HG03045 (cell line): ENCODE results near the gene FER1L5.

Source experiments
- ATAC-seq: cut with Tn5 transposase; IDR thresholded peaks from one replicate; pipeline ENCODE4 v1.9.1; 2021; ENCODE audit warnings: mild to moderate bottlenecking, moderate library complexity; ENCODE audit not compliant: unreplicated experiment

The FER1L5 gene

DNA sequence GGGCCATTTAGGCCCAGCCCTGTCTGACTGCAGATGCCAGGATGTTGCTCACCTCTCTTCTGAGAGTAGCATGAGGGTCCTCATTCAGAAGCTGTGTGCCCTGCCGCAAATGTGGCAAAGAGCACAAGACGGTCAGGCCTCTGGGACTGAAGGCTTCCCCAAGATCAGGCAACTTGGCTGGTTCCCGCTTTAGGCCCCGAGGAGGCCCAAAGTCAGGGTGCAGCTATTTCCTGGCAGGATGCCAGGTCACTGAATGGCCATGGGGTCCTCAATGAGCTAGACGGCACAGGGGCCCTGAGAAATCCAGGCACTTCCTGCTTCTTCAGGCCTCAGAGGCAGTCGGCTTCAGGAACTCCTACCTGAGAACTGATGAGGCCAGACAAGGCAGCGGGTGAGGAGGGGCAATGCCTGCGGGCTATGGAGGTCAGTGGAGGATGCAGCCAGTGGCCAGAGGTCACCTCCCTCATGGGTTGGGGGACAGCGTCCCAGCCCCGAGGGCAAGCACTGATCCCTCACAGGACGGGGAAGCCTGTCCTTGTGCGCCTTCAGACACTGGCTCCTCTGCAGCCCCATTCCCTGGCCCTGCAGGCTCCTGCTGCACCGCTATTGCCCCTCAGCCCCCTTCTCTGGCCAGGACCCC, 52.4 kb downstream of the FER1L5 start:
- no peak for ATAC-seq

DNA sequence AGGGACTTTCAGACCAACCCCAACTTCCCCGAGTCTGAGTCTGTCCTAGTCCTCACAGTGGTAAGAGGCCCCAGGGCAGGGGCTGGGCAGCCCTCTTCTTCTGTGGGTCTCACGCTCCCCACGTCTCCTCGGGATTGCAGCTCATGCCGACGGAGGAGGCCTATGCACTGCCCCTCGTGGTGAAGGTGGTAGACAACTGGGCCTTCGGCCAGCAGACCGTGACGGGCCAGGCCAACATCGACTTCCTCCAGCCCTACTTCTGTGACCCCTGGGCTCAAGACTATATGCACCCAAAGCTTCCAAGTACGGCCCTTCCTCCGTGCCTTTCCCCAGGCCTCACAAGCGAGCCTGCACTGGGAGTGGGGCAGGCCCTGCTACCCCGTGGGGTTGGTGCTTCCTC, 53.0 kb downstream of the FER1L5 start:
- ATAC-seq = no peak

DNA sequence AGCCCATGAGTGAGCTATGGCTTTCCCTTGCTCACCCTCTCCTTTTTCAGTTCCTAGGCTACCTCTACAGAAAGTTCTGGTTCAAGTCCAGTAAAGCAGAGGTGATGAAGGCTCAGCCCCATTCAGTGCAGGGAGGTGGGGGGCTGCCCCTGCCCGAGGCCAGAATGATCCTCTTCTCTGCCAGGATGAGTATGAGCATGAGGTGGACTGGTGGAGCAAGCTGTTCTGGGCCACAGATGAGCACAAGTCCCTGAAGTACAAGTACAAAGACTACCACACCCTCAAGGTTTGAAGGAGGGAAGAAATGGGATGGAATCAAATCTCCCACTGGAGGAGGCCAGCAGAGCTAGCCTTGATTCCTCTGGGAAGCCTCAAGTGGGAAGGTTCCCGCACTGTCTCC, 54.9 kb downstream of the FER1L5 start:
- ATAC-seq = no peak

DNA sequence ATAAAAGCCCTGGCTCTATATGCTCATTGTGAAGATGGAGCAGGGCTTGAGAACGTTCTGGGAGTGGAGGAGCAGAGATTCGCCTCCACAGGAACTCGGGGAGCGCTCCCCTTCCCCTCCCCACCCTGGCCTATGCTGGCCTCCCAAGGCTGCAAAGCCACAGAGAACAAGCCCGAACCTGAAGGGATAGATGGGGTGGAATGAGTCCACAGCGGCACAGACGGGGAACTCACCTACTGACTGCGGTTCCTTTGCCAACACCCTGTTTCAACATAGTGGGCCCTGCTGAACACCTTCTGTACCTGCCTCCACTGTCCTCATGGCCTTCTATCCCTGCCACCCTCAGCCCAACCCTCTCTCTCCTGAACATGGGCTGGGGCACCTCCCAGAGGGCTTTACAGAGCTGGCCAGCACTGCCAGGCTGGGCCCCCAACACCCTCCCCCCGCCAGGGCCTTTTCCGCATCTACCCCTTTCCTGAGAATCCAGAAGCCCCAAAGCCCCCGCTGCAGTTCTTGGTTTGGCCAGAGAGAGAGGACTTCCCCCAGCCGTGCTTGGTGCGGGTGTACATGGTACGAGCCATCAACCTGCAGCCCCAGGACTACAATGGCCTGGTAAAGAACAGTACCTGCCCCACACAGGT, 55.8 kb downstream of the FER1L5 start:
- no peak for ATAC-seq

DNA sequence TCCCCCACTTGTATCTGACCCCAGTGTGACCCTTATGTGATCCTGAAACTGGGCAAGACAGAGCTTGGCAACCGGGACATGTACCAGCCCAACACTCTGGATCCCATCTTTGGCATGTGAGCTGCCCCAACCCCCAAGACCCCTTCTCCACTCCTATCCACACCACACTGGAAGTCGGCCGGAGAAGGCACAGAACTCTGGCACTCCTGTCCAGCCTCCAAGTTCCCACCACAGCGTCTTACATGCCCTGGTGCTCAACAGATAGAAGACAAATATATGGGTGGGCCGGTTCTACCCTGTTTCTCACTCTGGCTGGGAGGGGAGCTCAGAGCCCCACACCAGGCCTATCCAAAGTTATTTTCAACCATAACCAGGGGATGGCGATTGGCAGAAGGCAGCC, 56.5 kb downstream of the FER1L5 start:
- no peak for ATAC-seq

DNA sequence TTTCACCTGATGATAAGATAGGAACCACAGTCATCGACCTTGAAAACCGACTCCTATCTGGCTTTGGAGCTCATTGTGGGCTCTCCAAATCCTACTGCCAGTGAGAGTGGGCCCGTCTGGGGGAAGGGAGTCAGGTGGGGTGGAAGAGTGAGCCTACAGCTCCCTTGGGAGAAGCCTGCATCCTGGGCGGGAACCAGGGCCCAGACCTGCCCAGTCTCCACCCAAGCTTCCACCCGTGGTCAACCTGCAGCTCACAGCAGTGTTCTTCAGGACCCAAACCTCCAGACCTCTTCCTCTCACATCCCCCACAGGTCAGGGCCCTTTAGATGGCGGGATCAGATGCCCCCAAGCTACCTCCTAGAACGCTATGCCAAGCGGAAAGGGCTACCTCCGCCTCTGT, 57.1 kb downstream of the FER1L5 start:
- ATAC-seq = no peak

DNA sequence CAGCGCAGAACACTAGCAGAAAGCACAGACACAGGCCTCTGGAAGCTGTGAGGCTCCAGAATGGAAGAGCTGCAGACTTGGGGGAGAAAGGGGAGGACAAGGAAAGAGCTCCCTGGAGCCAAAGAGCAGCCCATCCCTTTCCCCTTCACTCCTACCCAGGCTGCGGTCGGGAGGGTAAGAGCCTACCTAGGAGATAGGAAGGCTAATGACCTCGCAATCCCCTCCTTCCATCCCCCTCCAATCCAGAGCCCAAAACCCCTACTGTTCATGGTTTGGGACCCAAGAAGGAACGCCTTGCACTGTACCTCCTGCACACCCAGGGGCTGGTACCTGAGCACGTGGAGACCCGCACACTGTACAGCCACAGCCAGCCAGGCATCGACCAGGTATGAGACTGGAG, 57.5 kb downstream of the FER1L5 start:
- ATAC-seq = no peak

DNA sequence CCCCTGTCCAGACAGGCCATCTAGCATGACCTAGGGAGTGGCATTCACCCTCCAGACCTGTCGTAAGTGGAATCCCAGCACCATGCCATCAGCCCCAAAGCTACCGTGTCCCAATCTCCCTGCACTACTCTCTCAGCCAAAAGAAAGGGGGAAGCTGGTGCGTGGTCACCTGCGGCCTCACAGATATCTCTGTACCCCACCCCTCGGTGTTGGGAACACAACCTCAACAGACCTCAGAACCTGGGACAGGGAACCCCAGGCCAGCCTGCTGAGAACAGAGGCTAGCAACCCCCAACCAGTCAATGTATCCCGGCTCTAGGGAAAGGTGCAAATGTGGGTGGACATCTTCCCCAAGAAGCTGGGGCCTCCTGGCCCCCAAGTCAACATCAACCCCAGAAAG, 59.1 kb downstream of the FER1L5 start:
- no peak for ATAC-seq

DNA sequence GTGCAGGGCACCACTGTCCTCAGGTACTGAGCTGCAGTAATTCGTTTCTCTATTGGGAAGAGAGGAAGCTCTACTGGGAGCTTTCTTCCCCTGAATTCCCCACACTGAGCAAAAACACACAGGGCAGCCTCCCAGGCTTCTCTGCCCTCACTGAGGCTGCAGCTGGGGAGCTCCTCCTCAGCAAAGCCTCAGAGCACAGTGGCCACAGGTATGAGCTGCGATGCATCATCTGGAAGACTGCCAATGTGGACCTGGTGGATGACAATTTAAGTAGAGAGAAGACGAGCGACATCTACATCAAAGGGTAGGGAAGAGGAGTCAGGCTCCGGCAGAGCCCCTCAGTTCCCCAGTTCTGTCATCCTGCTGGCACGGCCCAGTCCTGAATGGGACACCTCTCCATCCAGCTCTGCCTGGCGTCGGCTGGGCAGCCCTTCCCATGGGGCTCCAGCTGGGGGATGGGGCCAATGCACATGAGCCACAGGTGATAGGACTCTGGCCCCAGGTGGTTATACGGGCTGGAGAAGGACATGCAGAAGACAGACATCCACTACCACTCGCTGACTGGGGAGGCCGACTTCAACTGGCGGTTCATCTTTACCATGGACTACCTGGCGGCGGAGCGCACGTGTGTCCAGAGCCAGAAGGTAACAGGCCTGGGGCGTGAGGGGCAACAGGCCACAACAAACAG, 59.7 kb downstream of the FER1L5 start:
- ATAC-seq = no peak

DNA sequence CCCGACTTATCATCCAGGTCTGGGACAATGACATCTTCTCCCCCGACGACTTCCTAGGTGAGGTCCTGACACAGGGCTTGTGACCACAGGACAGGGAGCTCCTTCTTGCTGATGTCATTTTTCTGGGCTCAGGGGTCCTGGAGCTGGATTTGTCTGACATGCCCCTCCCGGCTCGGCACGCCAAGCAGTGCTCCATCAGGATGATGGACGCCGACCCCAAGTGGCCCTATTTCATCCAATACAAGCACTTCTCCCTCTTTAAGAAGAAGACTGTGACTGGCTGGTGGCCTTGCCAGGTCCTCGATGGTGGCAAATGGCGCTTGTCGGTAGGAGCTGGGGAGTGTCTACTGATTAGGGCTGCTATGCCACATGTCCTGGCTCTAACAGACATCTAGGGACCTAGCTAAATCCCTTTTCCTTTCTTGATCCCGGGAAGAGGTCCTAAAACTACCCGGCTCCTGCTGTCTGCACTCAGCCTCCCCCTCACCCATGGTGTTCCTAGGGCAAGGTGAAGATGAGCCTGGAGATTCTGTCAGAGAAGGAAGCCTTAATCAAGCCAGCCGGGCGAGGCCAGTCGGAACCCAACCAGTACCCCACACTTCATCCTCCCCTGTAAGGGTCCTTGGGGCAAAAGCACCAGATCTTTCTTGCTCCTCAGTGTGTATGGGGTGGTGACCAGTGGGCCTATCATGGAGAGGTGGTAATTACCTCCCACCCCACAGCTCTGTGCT, 60.6 kb downstream of the FER1L5 start:
- no peak for ATAC-seq

DNA sequence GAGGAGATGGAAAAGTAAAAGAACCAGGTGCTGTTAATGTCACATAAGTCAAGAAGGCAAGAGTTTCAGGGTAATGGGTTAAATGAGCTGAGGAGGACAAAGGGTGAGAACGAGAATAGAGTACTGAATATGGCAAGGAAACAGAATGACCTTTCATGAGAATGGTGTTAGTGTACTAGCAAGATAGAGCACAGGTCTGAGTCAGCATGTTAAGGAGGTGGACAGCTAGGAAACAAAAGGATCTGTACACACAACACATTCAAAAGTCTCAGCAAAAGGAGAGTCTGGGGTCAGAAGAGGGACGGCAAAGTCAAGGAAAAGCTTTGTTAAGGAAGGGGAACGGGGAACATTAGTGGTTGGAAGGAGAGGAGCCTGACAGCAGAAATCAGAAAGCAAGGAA, 68.4 kb downstream of the FER1L5 start:
- ATAC-seq = no peak

DNA sequence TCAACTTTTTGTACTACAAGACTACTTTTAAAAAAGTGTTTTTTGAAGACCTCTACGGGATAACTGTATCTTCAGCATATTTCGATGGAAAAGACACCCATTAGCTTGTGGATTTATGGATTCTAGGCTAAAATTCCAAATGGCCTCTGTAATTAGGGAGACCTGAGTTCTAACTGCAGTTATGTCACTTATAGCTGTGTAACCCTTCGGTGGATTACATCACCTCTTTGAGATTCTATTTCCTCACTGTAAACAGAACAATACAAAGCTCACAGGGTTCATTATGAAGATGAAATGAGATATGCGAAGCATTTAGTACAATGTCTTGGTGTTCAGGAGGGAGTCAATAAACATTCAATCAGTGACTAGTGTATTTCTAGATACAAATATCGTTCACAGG, 73.1 kb downstream of the FER1L5 start:
- ATAC-seq = no peak

DNA sequence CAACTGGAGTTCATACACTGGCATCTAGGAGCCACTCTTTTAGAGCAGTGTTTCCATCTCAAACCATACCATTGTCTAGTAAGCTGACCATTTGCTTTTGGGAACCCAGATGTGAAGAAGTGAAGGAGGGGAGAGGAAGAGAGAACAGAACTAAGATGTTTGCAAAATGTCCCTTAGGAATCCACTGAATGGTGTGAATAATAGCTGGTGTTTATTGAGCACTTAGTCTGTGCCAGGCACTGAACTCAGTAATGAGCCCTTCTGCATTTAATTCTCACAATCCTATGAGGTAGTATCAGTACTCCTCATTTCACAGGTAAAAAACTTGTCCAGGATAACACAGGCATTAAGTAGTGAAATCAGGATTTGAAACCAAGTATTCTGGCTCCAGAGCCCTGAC, 73.8 kb downstream of the FER1L5 start:
- ATAC-seq = no peak

DNA sequence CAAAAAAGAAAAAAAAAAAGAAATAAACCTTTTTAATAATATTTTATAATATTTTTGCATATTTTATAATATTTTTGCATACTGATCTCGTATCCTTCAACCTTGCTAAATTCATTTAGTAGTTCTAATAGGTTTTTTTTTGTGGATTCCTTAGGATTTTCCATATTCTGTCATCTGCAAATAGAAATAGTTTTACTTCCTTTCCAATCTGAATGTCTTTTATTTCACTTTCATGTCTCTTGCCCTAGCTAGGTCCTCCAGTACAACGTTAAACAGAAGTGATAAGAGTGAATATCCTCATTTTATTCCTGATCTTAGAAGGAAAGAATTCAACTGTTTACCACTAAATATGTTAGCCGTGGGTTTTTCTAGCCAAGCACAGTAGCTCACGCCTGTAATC, 83.6 kb downstream of the FER1L5 start:
- ATAC-seq = no peak

DNA sequence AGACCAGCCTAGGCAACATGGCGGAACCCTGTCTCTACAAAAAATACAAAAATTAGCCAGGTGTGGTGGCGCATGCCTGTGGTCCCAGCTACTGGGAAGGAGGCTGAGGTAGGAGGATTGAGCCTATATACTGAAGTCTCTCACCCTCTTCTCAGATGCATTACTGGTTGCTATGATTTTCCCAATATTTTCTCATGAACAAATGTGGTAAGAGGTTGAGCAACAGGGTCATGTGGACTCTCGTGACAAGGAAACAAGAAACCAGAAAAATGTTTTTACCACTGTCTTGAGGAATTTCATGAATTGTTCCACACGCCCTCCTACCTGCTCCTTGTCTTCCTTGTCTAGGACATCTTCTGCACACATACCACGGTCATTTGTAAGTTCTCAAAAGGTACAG, 84.9 kb downstream of the FER1L5 start:
- no peak for ATAC-seq

DNA sequence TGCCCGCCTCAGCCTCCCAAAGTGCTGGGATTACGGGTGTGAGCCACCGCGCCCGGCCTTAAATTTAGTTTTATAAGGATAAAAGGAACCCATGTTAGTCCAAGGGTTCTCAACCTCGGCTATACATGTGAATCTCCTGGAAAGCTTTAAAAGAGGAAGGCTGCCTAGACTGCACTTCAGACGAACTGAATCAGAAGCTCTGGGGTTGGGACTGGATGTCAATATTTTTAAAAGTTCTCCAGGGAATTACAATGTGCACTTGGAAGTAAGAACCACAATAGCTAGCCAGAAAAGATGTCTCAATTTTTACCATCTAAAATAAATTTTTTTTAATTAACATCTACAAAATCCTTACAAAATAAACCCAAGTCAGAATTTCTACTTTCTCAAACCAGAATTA, 87.2 kb downstream of the FER1L5 start:
- ATAC-seq = no peak

DNA sequence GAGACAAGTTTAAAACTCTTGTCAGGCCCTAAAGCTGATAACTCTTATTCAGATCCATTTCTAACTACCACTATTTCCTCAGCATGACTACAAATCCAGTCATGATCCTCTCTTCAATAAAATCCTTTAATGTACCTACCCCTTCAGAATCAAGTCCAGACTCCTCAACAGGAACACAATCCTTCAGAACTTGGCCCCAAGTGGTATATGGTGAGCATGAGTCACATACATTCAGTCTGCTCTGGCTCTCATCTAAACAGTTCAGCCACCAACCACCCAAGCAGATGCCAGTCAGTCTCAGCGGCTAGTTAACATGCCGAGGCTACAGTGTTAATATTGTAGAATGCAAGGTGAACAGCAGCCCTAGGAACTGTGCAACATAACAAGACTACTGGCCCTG, 87.6 kb downstream of the FER1L5 start:
- no peak for ATAC-seq

DNA sequence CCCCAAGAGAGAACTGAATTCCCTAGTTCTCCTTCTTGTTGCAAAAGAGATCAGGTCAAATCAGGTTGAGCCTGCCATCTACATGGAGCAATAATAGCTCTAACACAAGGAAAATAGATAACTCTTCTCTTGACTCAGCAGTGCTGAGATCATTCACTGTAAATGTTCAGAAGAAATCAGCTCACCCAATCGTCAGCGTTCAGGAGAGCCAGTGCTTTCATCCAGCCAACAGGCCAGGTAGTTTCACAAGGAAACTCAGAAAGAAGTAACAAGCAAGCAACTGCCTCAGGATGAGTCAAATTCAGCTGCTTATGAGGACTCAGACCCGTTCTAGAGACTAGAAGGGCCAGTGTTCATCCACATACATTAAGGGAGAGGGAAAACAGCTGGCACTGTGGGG, 91.4 kb downstream of the FER1L5 start:
- no peak for ATAC-seq

DNA sequence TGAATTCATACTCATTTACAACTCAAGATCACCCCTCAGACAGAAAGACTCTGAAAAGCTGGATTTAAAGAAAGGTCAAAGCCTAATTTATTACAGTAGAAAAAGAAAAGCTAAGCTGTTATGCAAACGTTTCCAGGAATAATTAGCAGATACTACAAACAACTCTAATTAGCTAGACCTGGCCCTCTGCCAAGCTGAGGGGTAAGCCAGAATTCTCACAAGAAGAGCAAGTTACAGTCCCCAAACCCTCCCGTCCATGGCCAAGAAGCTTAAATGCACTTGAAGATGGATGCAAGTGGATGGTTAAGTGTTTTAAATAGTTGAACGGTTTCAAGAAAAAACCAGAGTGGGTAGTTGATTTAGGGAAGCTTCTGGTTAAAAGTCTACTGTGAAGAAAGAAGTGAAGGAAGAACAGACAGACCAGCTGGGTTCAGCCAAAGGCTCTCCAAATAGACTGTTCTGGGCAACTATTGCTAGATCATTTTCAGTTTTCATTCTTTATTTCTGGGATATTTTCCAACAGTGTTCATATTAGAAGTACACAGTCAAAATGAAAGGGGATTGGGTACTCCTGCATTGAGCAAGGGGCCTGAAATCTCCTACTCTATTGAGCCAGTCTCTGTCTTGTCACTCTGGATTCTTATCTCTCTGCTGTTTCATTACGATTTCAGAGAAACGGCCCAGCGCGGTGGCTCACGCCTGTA, 92.5 kb downstream of the FER1L5 start:
- ATAC-seq = no peak

DNA sequence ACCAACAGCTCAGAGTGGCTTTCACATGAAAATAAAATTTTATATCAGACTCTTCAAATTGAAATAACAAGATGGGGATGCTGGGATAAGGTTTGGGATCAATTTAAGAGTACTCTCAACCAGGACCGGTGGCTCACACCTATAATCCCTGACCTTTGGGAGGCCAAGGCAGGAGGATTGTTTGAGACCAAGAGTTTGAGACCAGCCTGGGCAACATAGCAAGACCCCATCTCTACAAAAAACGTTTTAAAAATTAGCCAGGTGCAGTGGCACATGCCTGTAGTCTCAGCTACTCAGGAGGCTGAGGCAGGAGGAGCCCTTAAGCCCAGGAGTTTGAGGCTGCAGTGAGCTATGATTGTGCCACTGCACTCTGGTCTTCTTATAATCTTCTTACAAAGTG, 94.7 kb downstream of the FER1L5 start:
- ATAC-seq = no peak

DNA sequence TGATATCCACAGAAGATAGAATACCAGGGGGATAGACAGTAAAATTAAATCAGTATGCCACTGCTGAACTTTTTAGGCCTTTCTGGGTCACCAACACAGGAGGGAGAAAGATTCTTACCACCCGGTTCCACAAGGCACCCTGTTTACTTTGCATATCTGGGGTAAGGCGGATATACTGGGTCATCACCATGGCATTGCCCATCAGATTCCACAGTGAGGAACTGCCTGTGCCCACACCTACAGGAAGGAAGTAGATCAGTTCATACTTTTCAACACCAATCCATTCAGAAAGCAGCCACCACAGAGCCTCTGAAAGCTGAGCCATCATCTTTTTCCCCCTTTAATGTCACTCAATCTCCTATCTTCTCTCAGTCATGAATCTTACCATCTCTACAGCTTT, 95.3 kb downstream of the FER1L5 start:
- ATAC-seq = no peak
